Gastrocnemius medialis (tissue), 4 donors: Measurements from ENCODE around the gene WNT9A. TPM values are rescaled to one million over a fixed set of nuclear protein-coding genes. Genes with fewer than 3 reads are reported as not detected.

Experiments
- ATAC-seq, 2 donors: fragments of 150-250 bp; one replicate each; pipeline ENCODE4 v1.9.1; 2016
- DNase-seq, 2 donors: peaks; one replicate each; pipeline ENCODE4 v3.0.0-alpha.2; 2019
- H3K27ac ChIP-seq, 4 donors: fragments of 200-600 bp; sonication (generic); 1 replicate in 1 of 4; 2 replicates in 3 of 4; pipeline ENCODE4 v1.5.1; 2016 to 2018; ENCODE audit warnings: mild to moderate bottlenecking in 2 of 4, moderate library complexity in 1 of 4
- H3K27me3 ChIP-seq, 3 donors: fragments of 200-600 bp; sonication (generic) in 2 of 3; 1 replicate in 1 of 3; 2 replicates in 2 of 3; pipeline versions ENCODE4 v1.5.1 to v1.6.0; 2016 to 2019; ENCODE audit warnings: mild to moderate bottlenecking in 1 of 3, moderate library complexity in 1 of 3
- H3K36me3 ChIP-seq, 2 donors: fragments of 200-600 bp; sonication (generic) in 1 of 2; one replicate each; pipeline ENCODE4 v1.5.1; 2017 to 2018
- H3K4me1 ChIP-seq, 2 donors: fragments of 200-600 bp; sonication (generic) in 1 of 2; one replicate each; pipeline ENCODE4 v1.5.1; 2016 to 2017; ENCODE audit warnings: mild to moderate bottlenecking in 2 of 2
- H3K4me3 ChIP-seq, 4 donors: fragments of 200-600 bp; sonication (generic) in 3 of 4; 1 replicate in 1 of 4; 2 replicates in 3 of 4; pipeline ENCODE4 v1.5.1; 2016 to 2019; ENCODE audit warnings: mild to moderate bottlenecking in 2 of 4
- H3K9me3 ChIP-seq, 3 donors: fragments of 200-600 bp; sonication (generic) in 2 of 3; 1 replicate in 1 of 3; 2 replicates in 2 of 3; pipeline ENCODE4 v1.5.1; 2016 to 2019
- POLR2A ChIP-seq, 2 donors: fragments of 450-650 bp; IDR thresholded peaks; one replicate each; pipeline ENCODE4 v1.6.1; 2017; ENCODE audit warnings: antibody characterized with exemption in 2 of 2, mild to moderate bottlenecking in 2 of 2, moderate library complexity in 2 of 2
- in situ Hi-C, 4 donors: fragments of 200-750 bp; cut with MboI; loops; one replicate each; pipeline versions ENCODE4 v1.15.0 to v1.8.0; 2017; ENCODE audit warnings: low sequenced_read_pairs in 4 of 4
- intact Hi-C: fragments of 100-400 bp; cut with DNase I; formaldehyde crosslinking; loops from one replicate; pipeline ENCODE4 v1.15.1; 2023; ENCODE audit warnings: low total_unique reads
- total RNA-seq, 4 donors: library from RNA; depleted of rRNA; stranded (reverse); fragments of >200 nt; gene quantifications; one replicate each; pipeline versions ENCODE4 v1.1.0 to v1.2.3, GENCODE V29; 2016
- TF ChIP-seq, protein P1 (sequence below), 5 experiments: fragments of 450-650 bp in 3 of 5; fragments of 200-600 bp in 2 of 5; sonication (generic) in 2 of 5; IDR thresholded peaks in 4 of 5; conservative IDR thresholded peaks in 1 of 5; 1 replicate in 4 of 5; 2 replicates in 1 of 5; pipeline ENCODE4 v1.5.1; 2016 to 2019; ENCODE audit warnings: antibody characterized with exemption in 5 of 5, mild to moderate bottlenecking in 3 of 5, moderate library complexity in 3 of 5

Gene WNT9A
- total RNA-seq, 4 donors from 2014 or later: 6.8 to 29.4 (median 15.5) TPM

- no peak overlapping the region for H3K27ac ChIP-seq
- H3K4me3 ChIP-seq: no peak overlapping the region
- peaks cover 0 to 11% of the 10 kb centered on the region in 2 donors for H3K36me3 ChIP-seq
- DNase-seq (no peak), ATAC-seq (no peak)
- in situ Hi-C loops (no loop called here), intact Hi-C loops (no loop called here)
- TF ChIP-seq POLR2A (IDR thresholded peaks at IDR 0.05): no peak
- TF ChIP-seq, protein P1, sequence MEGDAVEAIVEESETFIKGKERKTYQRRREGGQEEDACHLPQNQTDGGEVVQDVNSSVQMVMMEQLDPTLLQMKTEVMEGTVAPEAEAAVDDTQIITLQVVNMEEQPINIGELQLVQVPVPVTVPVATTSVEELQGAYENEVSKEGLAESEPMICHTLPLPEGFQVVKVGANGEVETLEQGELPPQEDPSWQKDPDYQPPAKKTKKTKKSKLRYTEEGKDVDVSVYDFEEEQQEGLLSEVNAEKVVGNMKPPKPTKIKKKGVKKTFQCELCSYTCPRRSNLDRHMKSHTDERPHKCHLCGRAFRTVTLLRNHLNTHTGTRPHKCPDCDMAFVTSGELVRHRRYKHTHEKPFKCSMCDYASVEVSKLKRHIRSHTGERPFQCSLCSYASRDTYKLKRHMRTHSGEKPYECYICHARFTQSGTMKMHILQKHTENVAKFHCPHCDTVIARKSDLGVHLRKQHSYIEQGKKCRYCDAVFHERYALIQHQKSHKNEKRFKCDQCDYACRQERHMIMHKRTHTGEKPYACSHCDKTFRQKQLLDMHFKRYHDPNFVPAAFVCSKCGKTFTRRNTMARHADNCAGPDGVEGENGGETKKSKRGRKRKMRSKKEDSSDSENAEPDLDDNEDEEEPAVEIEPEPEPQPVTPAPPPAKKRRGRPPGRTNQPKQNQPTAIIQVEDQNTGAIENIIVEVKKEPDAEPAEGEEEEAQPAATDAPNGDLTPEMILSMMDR (IDR thresholded peaks at IDR 0.05 in 4 of 5, conservative IDR thresholded peaks at IDR 0.05 in 1 of 5): no peak
- no peaks in the 10 kb centered on the region for H3K9me3 ChIP-seq
- H3K4me1 ChIP-seq: no peaks in the 10 kb centered on the region
- H3K27me3 ChIP-seq: no peaks in the 10 kb centered on the region
These were observed 30.4 kb downstream of the WNT9A start for GRCh38 chr1:227917081-227917950.

GRCh38 chr1:227916655-227917054 lies 31.1 kb downstream of the WNT9A start:
- intact Hi-C loops (no loop called here), in situ Hi-C loops (no loop called here)
- no peak overlapping the region for H3K27ac ChIP-seq
- DNase-seq: no peak
- TF ChIP-seq, protein P1 (IDR thresholded peaks at IDR 0.05 in 4 of 5, conservative IDR thresholded peaks at IDR 0.05 in 1 of 5): no peak
- TF ChIP-seq POLR2A (IDR thresholded peaks at IDR 0.05): no peak
- no peaks in the 10 kb centered on the region for H3K4me1 ChIP-seq
- no peaks in the 10 kb centered on the region for H3K9me3 ChIP-seq
- H3K27me3 ChIP-seq: no peaks in the 10 kb centered on the region
- no peak for ATAC-seq
- H3K4me3 ChIP-seq: no peak overlapping the region
- peaks cover 0 to 10% of the 10 kb centered on the region in 2 donors for H3K36me3 ChIP-seq

DNA sequence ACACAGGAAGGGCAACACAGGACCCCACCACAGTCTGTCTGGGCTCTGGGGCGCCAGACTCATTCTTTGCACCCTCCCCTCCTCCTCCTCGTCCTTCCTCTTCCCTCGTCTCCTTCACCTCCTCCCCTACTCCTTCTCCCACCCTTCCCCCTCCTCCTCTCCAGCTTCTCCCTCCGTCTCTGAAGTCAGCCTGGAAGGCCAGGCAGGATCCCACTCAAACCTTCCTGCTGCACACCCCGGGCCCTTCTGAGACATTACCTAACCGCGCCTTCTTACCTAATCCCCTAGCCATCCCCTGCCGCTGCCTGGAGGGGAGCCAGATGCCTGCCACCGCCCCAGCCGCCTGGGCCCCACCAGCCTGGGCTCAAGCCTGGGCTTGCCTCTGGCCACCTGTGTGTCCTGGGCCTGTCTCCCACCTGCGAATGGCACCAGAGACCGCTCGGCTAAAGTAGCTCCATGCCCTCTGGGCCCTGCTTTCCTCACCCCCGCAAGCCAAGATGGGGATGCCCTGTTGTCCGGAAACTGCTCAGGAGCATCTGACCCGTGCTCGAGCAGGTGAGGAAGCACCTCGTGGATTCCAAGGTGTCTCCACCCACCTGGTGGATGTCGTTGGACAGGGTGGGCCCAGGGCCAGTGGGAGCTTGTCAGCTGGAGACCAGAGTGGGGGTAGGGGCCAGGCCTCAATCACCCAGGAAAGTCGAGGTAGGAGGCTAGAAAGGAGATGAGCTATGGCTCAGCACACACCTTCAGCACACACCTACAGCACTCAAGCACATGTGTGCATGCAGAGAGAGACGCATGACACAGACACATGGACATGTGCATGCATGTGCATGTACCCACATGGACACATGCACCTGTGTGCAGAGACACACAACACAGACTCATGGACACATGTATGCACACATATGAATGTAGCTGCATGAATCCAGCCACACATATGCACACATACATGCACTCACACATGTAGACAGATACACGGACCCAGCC lies 31.9 kb downstream of the WNT9A start:
- in situ Hi-C loops (no loop called here), intact Hi-C loops (no loop called here)
- Histone ChIP-seq H3K36me3 (peaks cover 0 to 2% of the 10 kb centered on the region in 2 donors), H3K4me1 (no peaks in the 10 kb centered on the region), H3K9me3 (no peaks in the 10 kb centered on the region), H3K4me3 (no peak overlapping the region), H3K27ac (no peak overlapping the region), H3K27me3 (no peaks in the 10 kb centered on the region)
- TF ChIP-seq, protein P1 (IDR thresholded peaks at IDR 0.05 in 4 of 5, conservative IDR thresholded peaks at IDR 0.05 in 1 of 5): no peak
- no peak for TF ChIP-seq POLR2A (IDR thresholded peaks at IDR 0.05)
- ATAC-seq (no peak), DNase-seq (no peak)

GRCh38 chr1:227914801-227915563 lies 32.8 kb downstream of the WNT9A start:
- intact Hi-C loops: no loop called here
- H3K9me3 ChIP-seq: no peaks in the 10 kb centered on the region
- in situ Hi-C loops: no loop called here
- TF ChIP-seq POLR2A (IDR thresholded peaks at IDR 0.05): no peak
- H3K27me3 ChIP-seq: no peaks in the 10 kb centered on the region
- no peak overlapping the region for H3K4me3 ChIP-seq
- H3K36me3 ChIP-seq: no peaks in the 10 kb centered on the region
- no peak overlapping the region for H3K27ac ChIP-seq
- ATAC-seq (no peak), DNase-seq (no peak)
- no peaks in the 10 kb centered on the region for H3K4me1 ChIP-seq
